HCT116 (cell line): ENCODE measurements around the gene WDR89. TPM values are rescaled to one million over a fixed set of nuclear protein-coding genes. Genes with fewer than 3 reads are reported as not detected.
A peak's percentile ranks its signal among the peaks of the same experiment; 100 is the strongest.

Source experiments
- ATAC-seq: fragments of 200-7000 bp; cut with Tn5 transposase; 2 replicates; pipeline ENCODE4 v1.9.1; 2020; ENCODE audit warnings: mild to moderate bottlenecking, moderate library complexity
- BruUV-seq: library from RNA; stranded (reverse); fragments of 400-500 nt; replicated peaks from 2 replicates; lab custom pipeline; 2021; lab: Mats Ljungman, UMichigan
- CTCF ChIA-PET: fragments of 300-600 bp; sonication (Branson Sonifier 250); formaldehyde crosslinking; loops from one replicate; lab custom pipeline; 2021; ENCODE audit warnings: antibody characterized with exemption; lab: Charles Lee
- POLR2A ChIA-PET: fragments of 300-600, 350-600 bp; sonication (Branson Sonifier 250); formaldehyde crosslinking; loops from one replicate; lab custom pipeline; 2021; ENCODE audit warnings: antibody characterized with exemption; lab: Charles Lee
- RAD21 ChIA-PET, 2 experiments: fragments of 300-600 bp; sonication (Branson Sonifier 250); formaldehyde crosslinking; loops; one replicate each; lab custom pipeline; 2023; ENCODE audit warnings: low total read pairs in 2 of 2; ENCODE audit not compliant: uncharacterized antibody in 2 of 2, unreplicated experiment in 2 of 2, low non-redundant PET in 1 of 2; lab: Charles Lee
- DNase-seq: peaks from one replicate; pipeline ENCODE4 v3.0.0-alpha.2; 2010; ENCODE audit warnings: low read depth, low spot score
- H2AFZ ChIP-seq: fragments of 200-600 bp; shearing (Covaris generic), sonication (generic); 2 replicates; pipeline ENCODE4 v1.6.1; 2017; ENCODE audit warnings: low read depth, mixed run types, mixed read lengths, antibody characterized with exemption, low read length; ENCODE audit not compliant: poor library complexity, severe bottlenecking
- H3K27ac ChIP-seq: 2 replicates; pipeline ENCODE4 v1.5.1; 2012; ENCODE audit warnings: low read depth, low read length
- H3K27me3 ChIP-seq: fragments of 200-600 bp; sonication (generic); 2 replicates; pipeline ENCODE4 v1.6.1; 2016; ENCODE audit warnings: mixed run types, low read length, mixed read lengths; ENCODE audit not compliant: insufficient read depth
- H3K36me3 ChIP-seq, 2 experiments: fragments of 200-500 bp in 1 of 2; fragments of 200-600 bp in 1 of 2; sonication (Bioruptor generic) in 1 of 2; sonication (generic) in 1 of 2; 2 replicates each; pipeline versions ENCODE4 v1.5.1 to v1.6.1; 2014 to 2016; ENCODE audit warnings: low read length in 2 of 2, inconsistent platforms in 1 of 2, mixed read lengths in 1 of 2, mixed run types in 1 of 2; ENCODE audit not compliant: insufficient read depth in 2 of 2, control insufficient read depth in 1 of 2
- H3K4me1 ChIP-seq, 2 experiments: fragments of 200-600 bp in 1 of 2; sonication (generic) in 1 of 2; 2 replicates each; pipeline versions ENCODE4 v1.5.1 to v1.6.1; 2012 to 2017; ENCODE audit warnings: low read length in 2 of 2, inconsistent platforms in 1 of 2, mild to moderate bottlenecking in 1 of 2, mixed read lengths in 1 of 2, mixed run types in 1 of 2, moderate library complexity in 1 of 2; ENCODE audit not compliant: insufficient read depth in 2 of 2, control insufficient read depth in 1 of 2
- H3K4me2 ChIP-seq: fragments of 200-600 bp; sonication (generic); 2 replicates; pipeline ENCODE4 v1.6.1; 2017; ENCODE audit warnings: mixed run types, low read length, mixed read lengths
- H3K4me3 ChIP-seq, 2 experiments: fragments of 200-600 bp in 1 of 2; sonication (generic) in 1 of 2; replicated peaks in 1 of 2; 2 replicates each; pipeline ENCODE4 v1.5.1; 2011 to 2016; ENCODE audit warnings: low read length in 2 of 2, control low read depth in 1 of 2, low read depth in 1 of 2, mild to moderate bottlenecking in 1 of 2, mixed read lengths in 1 of 2, mixed run types in 1 of 2
- H3K79me2 ChIP-seq: fragments of 200-600 bp; sonication (generic); 2 replicates; pipeline ENCODE4 v1.6.1; 2017; ENCODE audit warnings: mild to moderate bottlenecking, mixed run types, low read length, moderate library complexity, mixed read lengths; ENCODE audit not compliant: insufficient read depth
- H3K9ac ChIP-seq: fragments of 200-600 bp; sonication (generic); 2 replicates; pipeline ENCODE4 v1.6.1; 2016; ENCODE audit warnings: low read length, mixed read lengths
- H3K9me2 ChIP-seq: fragments of 200-600 bp; sonication (generic), shearing (Covaris generic); 2 replicates; pipeline ENCODE4 v1.6.1; 2017; ENCODE audit warnings: mixed run types, mild to moderate bottlenecking, moderate library complexity; ENCODE audit not compliant: insufficient read depth
- H3K9me3 ChIP-seq, 2 experiments: fragments of 200-500 bp in 1 of 2; fragments of 200-600 bp in 1 of 2; sonication (Bioruptor generic) in 1 of 2; sonication (generic) in 1 of 2; 2 replicates each; pipeline ENCODE4 v1.6.1; 2014 to 2017; ENCODE audit warnings: low read length in 2 of 2, mixed read lengths in 2 of 2, inconsistent platforms in 1 of 2, low read depth in 1 of 2, mild to moderate bottlenecking in 1 of 2, mixed run types in 1 of 2, moderate library complexity in 1 of 2; ENCODE audit not compliant: control insufficient read depth in 1 of 2, insufficient read depth in 1 of 2
- H4K20me1 ChIP-seq: fragments of 200-600 bp; sonication (generic), shearing (Covaris generic); 2 replicates; pipeline ENCODE4 v1.6.1; 2017; ENCODE audit warnings: mixed run types, mild to moderate bottlenecking, moderate library complexity; ENCODE audit not compliant: insufficient read depth
- ATF3 ChIP-seq: IDR thresholded peaks from 2 replicates; pipeline ENCODE4 v1.6.1; 2012
- CEBPB ChIP-seq: IDR thresholded peaks from 2 replicates; pipeline ENCODE4 v1.6.1; 2012; ENCODE audit warnings: low read depth
- EGR1 ChIP-seq: IDR thresholded peaks from 2 replicates; pipeline ENCODE4 v1.6.1; 2012; ENCODE audit warnings: low read depth
- EZH2phosphoT487 ChIP-seq: fragments of 200-600 bp; IDR thresholded peaks from 2 replicates; pipeline ENCODE4 v1.6.1; 2018; ENCODE audit warnings: antibody characterized with exemption, borderline replicate concordance
- FOSL1 ChIP-seq: IDR thresholded peaks from 2 replicates; pipeline ENCODE4 v1.6.1; 2012; ENCODE audit warnings: low read depth
- JUND ChIP-seq: IDR thresholded peaks from 2 replicates; pipeline ENCODE4 v1.6.1; 2012
- POLR2A ChIP-seq: IDR thresholded peaks from 2 replicates; pipeline ENCODE4 v1.7.0; 2011; ENCODE audit warnings: borderline replicate concordance; ENCODE audit not compliant: insufficient read depth, insufficient read length; ENCODE audit errors: extremely low read depth
- POLR2AphosphoS5 ChIP-seq: IDR thresholded peaks from 2 replicates; pipeline ENCODE4 v1.6.1; 2011; ENCODE audit warnings: mild to moderate bottlenecking, low read depth, low read length, moderate library complexity
- SP1 ChIP-seq: IDR thresholded peaks from 2 replicates; pipeline ENCODE4 v1.6.1; 2012; ENCODE audit warnings: low read depth
- YY1 ChIP-seq: IDR thresholded peaks from 2 replicates; pipeline ENCODE4 v1.6.1; 2011; ENCODE audit warnings: low read length, low read depth, moderate library complexity, mild to moderate bottlenecking; ENCODE audit not compliant: insufficient replicate concordance; ENCODE audit errors: extremely low read depth
- ZFX ChIP-seq: fragments of 450-650 bp; IDR thresholded peaks from 2 replicates; pipeline ENCODE4 v1.6.1; 2017
- intact Hi-C: fragments of 100-400 bp; cut with micrococcal nuclease; formaldehyde crosslinking; loops from 2 replicates; pipeline ENCODE4 v1.10.0; 2022
- total RNA-seq: library from RNA; stranded (reverse); gene quantifications from one replicate; pipeline ENCODE4 v1.2.1, GENCODE V29; 2021; ENCODE audit not compliant: unreplicated experiment
- TF ChIP-seq, protein P1 (sequence below): IDR thresholded peaks from 2 replicates; pipeline ENCODE4 v1.6.1; 2012; ENCODE audit warnings: low read depth
- TF ChIP-seq, protein P2 (sequence below), 3 experiments: fragments of 200-600 bp in 1 of 3; sonication (generic) in 1 of 3; IDR thresholded peaks in 2 of 3; conservative IDR thresholded peaks in 1 of 3; 2 replicates each; pipeline ENCODE4 v1.5.1; 2012 to 2017; ENCODE audit warnings: low read depth in 2 of 3, low read length in 2 of 3, antibody characterized with exemption in 1 of 3, borderline replicate concordance in 1 of 3, control low read depth in 1 of 3, mild to moderate bottlenecking in 1 of 3, mixed read lengths in 1 of 3, mixed run types in 1 of 3, moderate library complexity in 1 of 3; ENCODE audit not compliant: insufficient read depth in 1 of 3
- TF ChIP-seq, protein P3 (sequence below): IDR thresholded peaks from 2 replicates; pipeline ENCODE4 v1.6.1; 2011; ENCODE audit warnings: mild to moderate bottlenecking, low read length, moderate library complexity; ENCODE audit not compliant: insufficient replicate concordance; ENCODE audit errors: extremely low read depth

The WDR89 gene
- total RNA-seq, 1 experiment from 2014 or later: 22.8 TPM

GRCh38 chr14:63652406-63652805 lies 10.7 kb upstream of the WDR89 start:
- Histone ChIP-seq H3K79me2 (no peaks in the 10 kb centered on the region), H3K9me2 (no peaks in the 10 kb centered on the region), H3K9me3 (no peaks in the 10 kb centered on the region), H3K4me3 (no peak overlapping the region), H3K4me1 (peaks cover 0 to 13% of the 10 kb centered on the region in 2 experiments; a peak in 3 of 4 replicates), H3K36me3 (no peaks in the 10 kb centered on the region), H3K9ac (no peak overlapping the region), H2AFZ (no peak overlapping the region), H3K27me3 (no peaks in the 10 kb centered on the region), H3K4me2 (peak overlapping the region; percentile 33; the same call in 1 of the 2 replicates), H3K27ac (no peak overlapping the region), H4K20me1 (no peaks in the 10 kb centered on the region)
- RAD21 ChIA-PET: no interaction called here
- DNase-seq (no peak), ATAC-seq (no peak)
- no TSS peak for BruUV-seq
- POLR2A ChIA-PET: interaction anchor here (1.5 kb wide), 1 partner anchor 10 kb away, joined by 7 read pairs; the partner anchor contains the start of gene WDR89
- TF ChIP-seq CEBPB (no peak), JUND (no peak), POLR2A (no peak), ATF3 (no peak), EGR1 (no peak), FOSL1 (no peak), ZFX (no peak), EZH2phosphoT487 (no peak), SP1 (no peak), YY1 (no peak), POLR2AphosphoS5 (no peak)
- TF ChIP-seq, protein P1, sequence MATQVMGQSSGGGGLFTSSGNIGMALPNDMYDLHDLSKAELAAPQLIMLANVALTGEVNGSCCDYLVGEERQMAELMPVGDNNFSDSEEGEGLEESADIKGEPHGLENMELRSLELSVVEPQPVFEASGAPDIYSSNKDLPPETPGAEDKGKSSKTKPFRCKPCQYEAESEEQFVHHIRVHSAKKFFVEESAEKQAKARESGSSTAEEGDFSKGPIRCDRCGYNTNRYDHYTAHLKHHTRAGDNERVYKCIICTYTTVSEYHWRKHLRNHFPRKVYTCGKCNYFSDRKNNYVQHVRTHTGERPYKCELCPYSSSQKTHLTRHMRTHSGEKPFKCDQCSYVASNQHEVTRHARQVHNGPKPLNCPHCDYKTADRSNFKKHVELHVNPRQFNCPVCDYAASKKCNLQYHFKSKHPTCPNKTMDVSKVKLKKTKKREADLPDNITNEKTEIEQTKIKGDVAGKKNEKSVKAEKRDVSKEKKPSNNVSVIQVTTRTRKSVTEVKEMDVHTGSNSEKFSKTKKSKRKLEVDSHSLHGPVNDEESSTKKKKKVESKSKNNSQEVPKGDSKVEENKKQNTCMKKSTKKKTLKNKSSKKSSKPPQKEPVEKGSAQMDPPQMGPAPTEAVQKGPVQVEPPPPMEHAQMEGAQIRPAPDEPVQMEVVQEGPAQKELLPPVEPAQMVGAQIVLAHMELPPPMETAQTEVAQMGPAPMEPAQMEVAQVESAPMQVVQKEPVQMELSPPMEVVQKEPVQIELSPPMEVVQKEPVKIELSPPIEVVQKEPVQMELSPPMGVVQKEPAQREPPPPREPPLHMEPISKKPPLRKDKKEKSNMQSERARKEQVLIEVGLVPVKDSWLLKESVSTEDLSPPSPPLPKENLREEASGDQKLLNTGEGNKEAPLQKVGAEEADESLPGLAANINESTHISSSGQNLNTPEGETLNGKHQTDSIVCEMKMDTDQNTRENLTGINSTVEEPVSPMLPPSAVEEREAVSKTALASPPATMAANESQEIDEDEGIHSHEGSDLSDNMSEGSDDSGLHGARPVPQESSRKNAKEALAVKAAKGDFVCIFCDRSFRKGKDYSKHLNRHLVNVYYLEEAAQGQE: no peak
- TF ChIP-seq, protein P2, sequence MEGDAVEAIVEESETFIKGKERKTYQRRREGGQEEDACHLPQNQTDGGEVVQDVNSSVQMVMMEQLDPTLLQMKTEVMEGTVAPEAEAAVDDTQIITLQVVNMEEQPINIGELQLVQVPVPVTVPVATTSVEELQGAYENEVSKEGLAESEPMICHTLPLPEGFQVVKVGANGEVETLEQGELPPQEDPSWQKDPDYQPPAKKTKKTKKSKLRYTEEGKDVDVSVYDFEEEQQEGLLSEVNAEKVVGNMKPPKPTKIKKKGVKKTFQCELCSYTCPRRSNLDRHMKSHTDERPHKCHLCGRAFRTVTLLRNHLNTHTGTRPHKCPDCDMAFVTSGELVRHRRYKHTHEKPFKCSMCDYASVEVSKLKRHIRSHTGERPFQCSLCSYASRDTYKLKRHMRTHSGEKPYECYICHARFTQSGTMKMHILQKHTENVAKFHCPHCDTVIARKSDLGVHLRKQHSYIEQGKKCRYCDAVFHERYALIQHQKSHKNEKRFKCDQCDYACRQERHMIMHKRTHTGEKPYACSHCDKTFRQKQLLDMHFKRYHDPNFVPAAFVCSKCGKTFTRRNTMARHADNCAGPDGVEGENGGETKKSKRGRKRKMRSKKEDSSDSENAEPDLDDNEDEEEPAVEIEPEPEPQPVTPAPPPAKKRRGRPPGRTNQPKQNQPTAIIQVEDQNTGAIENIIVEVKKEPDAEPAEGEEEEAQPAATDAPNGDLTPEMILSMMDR (IDR thresholded peaks at IDR 0.05 in 2 of 3, conservative IDR thresholded peaks at IDR 0.05 in 1 of 3; ENCODE audit: borderline replicate concordance in 1 of 3, insufficient read depth in 1 of 3, low read depth in 2 of 3, low read length in 2 of 3): no peak
- TF ChIP-seq, protein P3, sequence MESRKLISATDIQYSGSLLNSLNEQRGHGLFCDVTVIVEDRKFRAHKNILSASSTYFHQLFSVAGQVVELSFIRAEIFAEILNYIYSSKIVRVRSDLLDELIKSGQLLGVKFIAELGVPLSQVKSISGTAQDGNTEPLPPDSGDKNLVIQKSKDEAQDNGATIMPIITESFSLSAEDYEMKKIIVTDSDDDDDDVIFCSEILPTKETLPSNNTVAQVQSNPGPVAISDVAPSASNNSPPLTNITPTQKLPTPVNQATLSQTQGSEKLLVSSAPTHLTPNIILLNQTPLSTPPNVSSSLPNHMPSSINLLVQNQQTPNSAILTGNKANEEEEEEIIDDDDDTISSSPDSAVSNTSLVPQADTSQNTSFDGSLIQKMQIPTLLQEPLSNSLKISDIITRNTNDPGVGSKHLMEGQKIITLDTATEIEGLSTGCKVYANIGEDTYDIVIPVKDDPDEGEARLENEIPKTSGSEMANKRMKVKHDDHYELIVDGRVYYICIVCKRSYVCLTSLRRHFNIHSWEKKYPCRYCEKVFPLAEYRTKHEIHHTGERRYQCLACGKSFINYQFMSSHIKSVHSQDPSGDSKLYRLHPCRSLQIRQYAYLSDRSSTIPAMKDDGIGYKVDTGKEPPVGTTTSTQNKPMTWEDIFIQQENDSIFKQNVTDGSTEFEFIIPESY: no peak
- intact Hi-C loops: no loop called here
- CTCF ChIA-PET: interaction anchor here (0.9 kb wide), 1 partner anchor 10 kb away, joined by 3 read pairs; the partner anchor contains the start of gene WDR89
